ENCODE measurements around the gene TEX44. TPM values are rescaled to one million over a fixed set of nuclear protein-coding genes. Genes with fewer than 3 reads are reported as not detected.

Gene TEX44
- total RNA-seq, 4 donors from 2014 or later: not detected

DNA sequence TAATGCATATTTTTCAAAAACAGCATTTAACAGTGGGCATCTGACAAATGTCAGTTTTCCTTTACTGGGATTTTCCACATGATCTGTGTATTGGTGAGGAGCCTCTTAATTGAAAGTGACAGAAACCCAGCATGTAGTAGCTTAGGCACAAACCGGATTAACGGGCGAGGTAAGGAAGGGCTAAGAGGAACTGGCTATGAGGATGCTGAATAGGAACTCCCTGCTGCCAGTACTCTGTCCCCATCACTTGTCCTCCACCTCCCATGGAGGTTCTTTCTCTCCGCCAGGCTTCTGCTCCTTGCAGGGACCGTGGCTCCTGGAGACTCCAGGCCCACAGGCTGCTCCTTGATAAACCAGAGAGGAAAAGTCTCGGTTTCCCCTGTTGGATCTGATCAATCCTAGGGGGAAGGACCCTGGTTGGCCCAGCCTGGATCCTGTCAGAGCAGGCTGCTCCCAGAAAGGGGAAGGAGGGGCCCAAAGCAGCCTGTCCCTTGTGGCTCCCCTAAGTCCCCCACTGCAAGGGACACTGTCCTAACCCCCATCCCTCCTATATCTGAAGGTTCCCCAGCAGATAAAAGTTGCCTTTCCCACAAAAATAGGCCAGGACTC lies 10.3 kb downstream of the TEX44 start:
- 49 to 72% methylated on average over 6 of the region's 6 CpGs for WGBS, 2 donors
- TF ChIP-seq POLR2A (IDR thresholded peaks at IDR 0.05): no peak
- TF ChIP-seq, protein P1, sequence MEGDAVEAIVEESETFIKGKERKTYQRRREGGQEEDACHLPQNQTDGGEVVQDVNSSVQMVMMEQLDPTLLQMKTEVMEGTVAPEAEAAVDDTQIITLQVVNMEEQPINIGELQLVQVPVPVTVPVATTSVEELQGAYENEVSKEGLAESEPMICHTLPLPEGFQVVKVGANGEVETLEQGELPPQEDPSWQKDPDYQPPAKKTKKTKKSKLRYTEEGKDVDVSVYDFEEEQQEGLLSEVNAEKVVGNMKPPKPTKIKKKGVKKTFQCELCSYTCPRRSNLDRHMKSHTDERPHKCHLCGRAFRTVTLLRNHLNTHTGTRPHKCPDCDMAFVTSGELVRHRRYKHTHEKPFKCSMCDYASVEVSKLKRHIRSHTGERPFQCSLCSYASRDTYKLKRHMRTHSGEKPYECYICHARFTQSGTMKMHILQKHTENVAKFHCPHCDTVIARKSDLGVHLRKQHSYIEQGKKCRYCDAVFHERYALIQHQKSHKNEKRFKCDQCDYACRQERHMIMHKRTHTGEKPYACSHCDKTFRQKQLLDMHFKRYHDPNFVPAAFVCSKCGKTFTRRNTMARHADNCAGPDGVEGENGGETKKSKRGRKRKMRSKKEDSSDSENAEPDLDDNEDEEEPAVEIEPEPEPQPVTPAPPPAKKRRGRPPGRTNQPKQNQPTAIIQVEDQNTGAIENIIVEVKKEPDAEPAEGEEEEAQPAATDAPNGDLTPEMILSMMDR (IDR thresholded peaks at IDR 0.05): no peak
- intact Hi-C loops (cut with DNase I; ENCODE audit: low total_unique reads): no loop called here
- no peak for DNase-seq (ENCODE audit: low spot score in 2 of 2)
- no peak overlapping the region for H3K4me3 ChIP-seq (ENCODE audit: low read depth, poor library complexity, severe bottlenecking)

DNA sequence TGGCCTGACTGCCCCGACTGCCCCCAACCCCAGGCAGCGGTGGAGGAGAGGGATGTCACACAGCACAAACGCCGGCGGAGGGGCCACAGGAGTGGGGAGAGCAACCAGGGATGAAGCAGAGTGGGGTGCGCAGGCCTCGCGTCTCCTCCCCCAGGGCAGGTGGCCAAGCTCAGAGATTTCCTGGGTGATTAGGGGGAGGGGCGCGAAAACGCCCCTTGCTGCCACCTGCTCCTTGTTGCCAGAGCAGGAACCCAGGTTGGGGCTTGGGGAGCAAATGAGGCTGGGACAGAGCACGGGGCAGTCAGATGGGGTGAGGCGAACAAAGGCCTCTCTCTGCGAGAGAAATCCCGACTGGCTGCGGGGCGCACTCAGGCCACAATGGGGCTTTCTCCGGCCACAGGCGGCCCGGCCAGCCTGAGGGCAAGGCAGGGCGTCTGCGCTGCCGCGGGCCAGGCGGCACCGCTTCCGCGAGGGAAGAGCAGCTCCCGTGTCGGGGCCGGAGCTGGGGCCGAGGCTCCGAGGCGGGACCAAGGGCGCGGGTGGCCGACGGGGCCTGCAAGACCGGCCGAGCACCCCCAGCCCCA lies 11.5 kb downstream of the TEX44 start:
- 9 to 33% methylated on average over 11 to 32 of the region's 40 CpGs for WGBS, 2 donors
- peak in 1 of 2 donors; percentile 93 for DNase-seq (ENCODE audit: low spot score in 2 of 2)
- H3K4me3 ChIP-seq (ENCODE audit: low read depth, poor library complexity, severe bottlenecking): peak overlapping the region; percentile 21
- intact Hi-C loops (cut with DNase I; ENCODE audit: low total_unique reads): no loop called here
- TF ChIP-seq, protein P1 (IDR thresholded peaks at IDR 0.05): no peak
- no peak for TF ChIP-seq POLR2A (IDR thresholded peaks at IDR 0.05)

DNA sequence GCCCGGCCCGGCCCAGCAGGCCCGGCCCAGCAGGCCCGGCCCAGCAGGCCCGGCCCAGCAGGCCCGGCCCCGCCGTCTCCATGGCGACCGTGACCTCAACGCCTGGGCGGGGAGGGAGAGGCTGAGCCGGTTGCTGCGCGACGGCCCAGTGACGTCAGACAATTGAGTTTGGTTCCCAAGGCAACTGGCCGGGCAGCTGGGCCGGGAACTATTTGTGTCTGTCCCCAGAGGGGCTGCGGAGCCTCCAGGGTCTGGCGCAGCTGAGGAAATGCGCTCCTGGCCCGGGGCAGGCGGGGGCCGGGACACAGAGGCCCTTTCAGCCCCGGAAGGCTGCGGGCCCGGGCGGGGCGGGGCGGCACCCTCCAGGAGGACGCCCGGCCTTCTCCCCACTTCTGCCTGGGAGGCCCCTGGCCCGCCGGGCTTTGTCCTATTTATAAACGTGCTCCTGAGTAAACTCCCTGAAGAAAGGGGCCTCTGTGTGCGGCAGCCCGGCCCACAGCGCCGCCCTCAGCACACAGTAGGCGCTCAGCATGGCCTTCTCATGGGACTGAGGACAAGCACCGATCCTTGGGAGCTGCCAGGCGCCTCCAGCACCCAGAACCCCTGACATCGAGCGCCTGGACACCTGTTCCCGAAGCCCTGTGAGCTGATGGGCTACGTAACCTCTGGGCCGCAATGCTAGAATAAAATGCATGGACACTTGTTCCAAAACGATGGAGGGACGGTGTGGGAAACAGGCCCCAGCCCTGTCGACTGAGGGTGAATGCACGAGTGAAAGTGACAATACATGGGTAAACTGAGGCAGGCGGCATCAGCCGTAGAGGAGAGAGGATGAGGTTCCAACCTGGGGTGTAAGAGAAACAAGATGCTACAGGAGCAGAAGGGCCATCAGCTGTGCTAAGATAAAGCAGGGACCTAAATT lies 12.3 kb downstream of the TEX44 start:
- DNase-seq (ENCODE audit: low spot score in 2 of 2): peak; percentile 97 to 100
- TF ChIP-seq POLR2A (IDR thresholded peaks at IDR 0.05): no peak
- TF ChIP-seq, protein P1 (IDR thresholded peaks at IDR 0.05): no peak
- intact Hi-C loops (cut with DNase I; ENCODE audit: low total_unique reads): no loop called here
- WGBS, 2 donors: 37 to 43% methylated on average over 18 of the region's 54 CpGs
- no peak overlapping the region for H3K4me3 ChIP-seq (ENCODE audit: low read depth, poor library complexity, severe bottlenecking)

DNA sequence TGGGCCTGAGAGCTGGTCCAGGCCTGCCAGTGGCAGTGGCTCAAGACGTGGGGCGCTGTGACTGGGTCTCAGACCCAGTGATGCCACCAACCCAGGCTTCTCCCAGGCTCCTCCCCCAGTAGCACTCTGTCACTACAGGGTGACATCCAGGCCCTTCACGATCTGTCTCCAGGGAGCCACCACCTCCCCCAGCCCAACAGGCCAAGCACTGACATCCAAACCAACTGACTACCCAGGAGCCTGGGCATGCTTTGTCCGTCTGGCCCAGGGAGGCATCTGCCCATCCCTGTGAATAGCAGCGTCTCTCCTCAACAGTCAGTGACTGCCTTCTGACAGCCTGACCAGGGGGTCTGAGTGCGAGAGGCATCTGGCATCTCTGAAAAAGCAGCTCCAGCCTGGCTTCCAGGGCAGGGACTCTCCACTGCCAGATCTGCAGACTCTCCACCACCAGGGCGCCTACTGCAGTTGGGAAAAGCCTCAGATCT lies 13.0 kb downstream of the TEX44 start:
- 64 to 82% methylated on average over 4 to 7 of the region's 7 CpGs for WGBS, 2 donors
- H3K4me3 ChIP-seq (ENCODE audit: low read depth, poor library complexity, severe bottlenecking): no peak overlapping the region
- intact Hi-C loops (cut with DNase I; ENCODE audit: low total_unique reads): no loop called here
- peak in 1 of 2 donors; percentile 88 for DNase-seq (ENCODE audit: low spot score in 2 of 2)
- TF ChIP-seq, protein P1 (IDR thresholded peaks at IDR 0.05): no peak
- TF ChIP-seq POLR2A (IDR thresholded peaks at IDR 0.05): no peak

DNA sequence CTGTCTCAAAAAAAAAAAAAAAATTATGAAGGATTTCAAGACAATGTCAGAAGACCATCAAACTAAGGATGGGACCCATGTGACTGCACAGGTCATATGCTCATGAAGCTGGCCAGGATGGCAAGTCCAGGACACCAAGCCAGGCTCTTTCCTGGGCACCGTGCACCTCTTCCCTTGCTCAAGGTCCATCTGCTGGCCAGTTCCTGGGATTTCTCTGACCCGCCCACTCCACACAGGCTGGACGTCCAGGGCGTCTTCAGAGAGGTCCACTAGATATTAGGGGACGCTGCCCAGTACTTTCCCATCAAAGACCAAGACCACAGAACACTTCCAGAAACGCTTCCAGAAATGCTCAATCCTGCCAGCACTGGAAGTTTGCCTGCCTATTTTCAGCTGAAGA lies 14.3 kb downstream of the TEX44 start:
- WGBS, 2 donors: 79 to 81% methylated on average over 6 of the region's 6 CpGs
- no peak for TF ChIP-seq POLR2A (IDR thresholded peaks at IDR 0.05)
- TF ChIP-seq, protein P1 (IDR thresholded peaks at IDR 0.05): no peak
- H3K4me3 ChIP-seq (ENCODE audit: low read depth, poor library complexity, severe bottlenecking): no peak overlapping the region
- intact Hi-C loops (cut with DNase I; ENCODE audit: low total_unique reads): no loop called here
- DNase-seq (ENCODE audit: low spot score in 2 of 2): no peak

Measured in lower leg skin (tissue), 4 donors.